Vagina (tissue), 2 donors: ENCODE data around the gene STX11.

ENCODE experiments used
- CTCF ChIP-seq, 3 experiments: fragments of 450-650 bp in 2 of 3; fragments of 200-600 bp in 1 of 3; sonication (generic) in 1 of 3; IDR thresholded peaks; one replicate each; pipeline ENCODE4 v1.5.1; 2017 to 2019; ENCODE audit warnings: antibody characterized with exemption in 3 of 3, mild to moderate bottlenecking in 2 of 3, moderate library complexity in 2 of 3
- POLR2A ChIP-seq, 2 donors: fragments of 450-650 bp; IDR thresholded peaks; one replicate each; pipeline ENCODE4 v1.6.1; 2017; ENCODE audit warnings: antibody characterized with exemption in 2 of 2, mild to moderate bottlenecking in 2 of 2, moderate library complexity in 2 of 2

GRCh38 chr6:144153971-144154370, 3.7 kb downstream of the STX11 start:
- TF ChIP-seq POLR2A (IDR thresholded peaks at IDR 0.05) (no peak), CTCF (IDR thresholded peaks at IDR 0.05) (no peak)
